HS-27A (cell line): ENCODE results near the gene CGNL1.

Source experiments
- DNase-seq: peaks from one replicate; pipeline ENCODE4 v3.0.0-alpha.2; 2012; ENCODE audit warnings: low read depth, missing footprints

The CGNL1 gene

DNA sequence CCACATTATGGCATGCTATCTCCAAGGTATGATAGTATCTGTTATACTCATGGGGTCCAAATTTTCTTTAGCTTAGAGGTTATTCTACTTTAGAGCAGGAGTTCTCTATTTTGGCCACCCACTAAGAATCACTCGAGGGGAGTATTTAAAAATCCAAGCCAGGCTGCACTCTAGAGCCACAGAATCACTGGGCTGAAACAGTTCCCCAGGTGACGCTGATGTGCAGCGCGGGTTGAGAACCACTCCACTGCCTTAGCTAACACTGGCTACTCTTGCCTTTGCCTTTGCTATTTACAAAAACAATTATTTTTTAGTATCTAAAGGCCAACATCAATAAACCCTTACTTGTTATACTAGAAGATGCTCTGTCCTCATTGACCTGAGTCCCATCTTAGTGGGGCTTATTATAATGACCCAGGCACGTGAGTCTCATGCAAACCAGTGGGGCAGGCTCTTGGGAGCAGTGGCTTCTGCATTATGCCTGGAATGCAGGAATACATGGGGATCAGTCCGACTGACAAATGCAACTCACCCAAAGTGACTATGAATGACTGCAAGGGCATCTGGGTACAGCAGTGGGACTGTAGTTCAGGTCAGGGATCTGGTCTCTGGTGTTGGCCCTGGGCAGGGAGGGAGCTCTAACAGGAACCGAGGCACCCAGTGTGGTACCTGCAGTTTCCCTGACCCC lies 21.7 kb upstream of the CGNL1 start:
- DNase-seq = no peak

GRCh38 chr15:57355259-57355658 lies 21.0 kb upstream of the CGNL1 start:
- DNase-seq = no peak

- no peak for DNase-seq
Measured at GRCh38 chr15:57356178-57356577, 20.1 kb upstream of the CGNL1 start.

- peak; percentile 82 for DNase-seq
Measured at GRCh38 chr15:57356636-57357035, 19.7 kb upstream of the CGNL1 start.

DNA sequence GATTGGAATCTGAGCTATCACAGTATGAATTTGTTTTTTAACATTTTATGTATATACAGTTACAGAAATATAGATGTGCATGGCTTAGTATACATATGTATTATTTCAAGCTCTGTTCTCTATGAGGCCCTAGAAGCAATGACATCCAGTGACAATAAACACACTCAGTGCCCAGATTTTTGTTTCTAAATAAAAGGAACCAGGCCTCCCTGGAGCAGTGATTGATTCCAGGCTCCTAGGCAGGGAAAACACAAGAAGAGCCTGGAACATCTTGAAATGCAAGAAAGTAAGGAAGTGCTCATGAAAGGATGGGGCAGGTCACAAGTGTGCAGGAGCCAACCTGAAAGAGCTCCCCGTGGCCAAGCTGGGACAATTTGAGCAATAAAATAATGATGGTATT lies 18.5 kb upstream of the CGNL1 start:
- DNase-seq = no peak

- DNase-seq = no peak
Measured at GRCh38 chr15:57358571-57358970, 17.7 kb upstream of the CGNL1 start.

GRCh38 chr15:57363661-57364060 lies 12.6 kb upstream of the CGNL1 start:
- no peak for DNase-seq

DNA sequence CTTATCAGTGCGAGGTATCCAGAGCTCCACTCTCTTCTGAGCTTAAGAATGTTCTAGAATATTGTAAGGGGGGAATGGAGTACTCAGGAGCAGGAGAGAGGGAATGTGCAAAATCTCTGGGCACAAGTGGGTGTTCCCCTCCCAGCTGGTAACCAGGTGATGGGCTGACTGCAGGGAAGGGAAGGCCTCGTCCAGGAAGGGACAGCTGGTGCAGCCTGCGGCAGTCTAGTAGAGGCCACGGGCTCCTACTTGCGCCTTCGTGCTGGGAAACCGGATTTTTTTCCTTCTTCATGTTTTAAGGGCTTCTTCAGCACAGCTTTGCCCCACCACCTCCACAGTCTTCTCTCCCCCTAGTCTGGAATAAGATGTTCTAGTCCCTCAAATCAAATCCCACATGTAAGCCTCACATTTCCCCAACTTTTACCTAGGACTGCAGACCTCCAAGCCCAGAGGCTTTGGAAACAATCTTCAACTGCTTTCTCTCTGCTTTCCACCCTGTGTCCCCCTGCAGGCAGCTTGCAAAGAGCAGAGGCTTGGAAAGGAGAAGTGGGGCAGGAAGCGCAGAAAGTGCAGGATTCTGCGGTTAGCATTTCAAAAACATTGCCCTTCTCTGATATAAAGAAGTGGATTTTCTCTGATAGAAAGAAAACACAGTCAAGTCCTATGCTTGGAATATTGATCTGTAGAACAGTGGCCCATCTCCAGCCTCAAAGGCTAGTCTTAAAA lies 11.9 kb upstream of the CGNL1 start:
- DNase-seq = no peak

DNA sequence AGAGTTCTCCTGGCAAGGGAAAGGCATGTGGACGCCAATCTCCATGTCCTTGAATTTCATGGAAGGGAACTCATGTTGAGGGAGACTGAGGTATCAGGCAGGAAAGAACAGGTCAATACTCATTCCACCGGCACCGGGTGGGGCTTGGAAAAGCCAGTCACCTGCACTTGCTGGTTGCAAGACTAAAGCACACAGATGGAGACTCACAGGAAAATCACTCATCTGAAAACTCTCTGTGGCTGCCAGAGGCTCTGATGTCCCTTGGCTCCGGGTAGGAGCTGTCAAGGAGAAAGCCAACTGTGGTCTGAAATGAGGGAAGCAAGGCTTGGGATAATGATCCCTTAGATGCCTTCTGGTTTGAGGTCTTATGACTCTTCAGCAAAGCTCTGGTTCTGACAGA lies 8.7 kb upstream of the CGNL1 start:
- no peak for DNase-seq

DNA sequence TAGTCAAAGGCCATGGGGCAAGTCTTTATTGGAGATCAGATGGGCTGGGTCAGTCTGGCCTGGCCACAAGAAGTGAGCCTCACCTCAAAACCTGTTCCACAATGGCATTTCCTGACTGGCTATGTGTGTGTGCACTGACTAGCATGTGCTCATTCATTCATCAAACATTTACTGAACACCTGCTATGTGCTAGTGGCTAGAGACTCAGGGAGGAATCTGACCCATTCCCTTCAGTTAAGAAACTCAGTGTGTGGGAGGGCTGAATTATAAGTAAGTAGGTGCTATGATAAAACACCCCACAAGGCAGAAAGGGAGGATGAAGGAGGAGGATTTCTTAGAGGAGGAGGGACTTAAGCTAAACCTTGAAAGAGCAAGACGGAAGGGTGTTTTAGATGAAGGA lies 5.4 kb upstream of the CGNL1 start:
- DNase-seq = no peak

- no peak for DNase-seq
Measured at GRCh38 chr15:57373251-57373881, 2.9 kb upstream of the CGNL1 start.

GRCh38 chr15:57373882-57374276 lies 2.4 kb upstream of the CGNL1 start:
- no peak for DNase-seq

GRCh38 chr15:57376696-57377477 lies 582 bp downstream of the CGNL1 start:
- no peak for DNase-seq

- DNase-seq = no peak
Measured at GRCh38 chr15:57377478-57377847, 1.2 kb downstream of the CGNL1 start.

DNA sequence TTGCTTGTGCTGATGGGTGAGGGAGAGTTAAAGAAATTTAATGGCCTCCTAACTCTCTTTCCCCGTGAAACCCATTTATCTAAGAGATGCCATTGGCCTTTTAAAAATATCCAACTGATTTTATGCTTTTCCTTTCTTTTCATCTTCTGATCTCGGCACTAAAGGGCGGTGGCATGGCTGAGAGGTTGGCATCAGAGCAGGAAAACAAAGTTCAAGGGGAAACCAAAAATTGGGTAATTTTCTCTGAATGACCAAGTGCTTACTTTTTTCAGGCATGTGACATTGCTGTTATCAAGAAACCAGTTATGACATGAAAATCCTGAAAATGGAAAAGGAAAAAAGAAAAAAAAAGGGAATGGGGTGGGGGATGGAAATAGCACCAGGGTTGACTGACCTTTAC lies 3.2 kb downstream of the CGNL1 start:
- no peak for DNase-seq

DNA sequence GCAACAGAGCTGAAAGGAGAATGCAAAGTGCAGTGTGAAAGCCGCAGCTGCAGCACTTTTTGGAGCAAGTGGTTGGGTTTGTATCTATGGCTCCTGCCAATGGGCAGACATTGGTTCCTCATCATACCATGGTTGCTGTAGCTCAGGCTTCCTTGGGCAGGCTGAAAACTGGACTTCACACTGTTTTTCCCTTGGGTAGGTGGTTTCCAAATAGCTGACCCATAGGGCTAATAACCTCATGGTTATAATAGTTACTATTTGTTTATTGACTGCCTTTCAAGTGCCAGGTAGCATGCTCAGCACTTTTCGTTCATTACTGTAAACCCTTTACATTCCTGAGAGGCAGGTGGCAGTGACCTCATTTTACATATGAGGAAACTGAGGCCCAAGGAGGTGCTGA lies 4.5 kb downstream of the CGNL1 start:
- DNase-seq = no peak

- no peak for DNase-seq
Measured at GRCh38 chr15:57382215-57382614, 5.9 kb downstream of the CGNL1 start.

DNA sequence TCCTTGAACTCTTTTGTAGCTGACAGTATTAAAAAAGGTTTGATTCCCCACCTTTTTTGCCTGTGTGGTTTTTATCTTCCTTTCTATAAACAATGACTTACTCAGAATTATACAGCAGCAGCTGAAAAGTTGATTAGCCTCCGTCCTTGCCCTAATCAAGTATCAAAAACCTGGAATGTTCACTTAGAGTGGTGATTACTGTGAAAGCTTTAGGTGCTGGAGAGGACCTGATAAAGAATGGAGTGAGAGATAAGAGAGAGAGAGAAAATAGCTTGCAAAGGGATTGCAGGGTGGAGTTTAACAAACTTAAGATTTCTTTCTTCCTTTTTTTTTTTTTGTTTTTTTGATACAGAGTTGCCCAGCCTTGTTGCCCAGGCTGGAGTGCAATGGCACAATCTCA lies 6.7 kb downstream of the CGNL1 start:
- DNase-seq = no peak

GRCh38 chr15:57384024-57384423 lies 7.7 kb downstream of the CGNL1 start:
- no peak for DNase-seq

DNA sequence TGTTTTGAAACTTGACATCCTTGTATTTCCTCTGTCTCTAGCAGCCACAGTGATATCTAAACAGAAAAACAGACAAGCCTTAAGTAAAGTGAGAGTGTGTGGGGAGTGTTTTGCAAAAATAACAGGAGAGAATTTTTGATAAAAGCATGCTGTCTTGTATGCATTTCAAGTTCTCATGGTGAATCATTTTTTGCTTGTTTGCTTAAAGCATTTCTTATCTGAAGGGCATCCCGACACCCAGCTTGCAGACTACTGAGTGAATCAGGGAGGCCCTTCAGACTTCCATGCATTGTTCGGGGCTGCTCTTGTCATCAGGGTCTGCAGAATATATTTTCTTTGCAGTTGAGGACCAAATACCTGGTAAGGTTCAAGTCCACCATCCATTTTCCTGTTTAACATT lies 8.5 kb downstream of the CGNL1 start:
- DNase-seq = peak; percentile 15

GRCh38 chr15:57385923-57386390 lies 9.7 kb downstream of the CGNL1 start:
- no peak for DNase-seq

DNA sequence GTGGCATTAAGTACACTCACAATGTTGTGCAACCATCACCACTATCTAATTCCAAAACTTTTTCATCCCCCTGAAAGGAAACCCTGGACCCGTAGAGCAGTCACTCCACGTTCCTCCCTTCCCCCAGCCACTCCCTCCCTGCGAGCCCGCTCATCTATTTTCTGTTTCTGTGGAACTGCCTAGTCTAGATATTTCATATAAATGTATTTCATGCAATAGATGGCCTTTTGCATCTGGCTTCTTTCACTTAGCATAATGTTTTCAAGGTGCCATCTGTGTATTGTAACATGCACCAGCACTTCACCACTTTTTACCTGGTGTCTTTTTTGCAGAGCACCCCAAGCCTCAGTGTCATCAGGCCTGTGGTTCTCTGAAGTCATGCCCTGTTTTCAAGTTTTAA lies 10.7 kb downstream of the CGNL1 start:
- no peak for DNase-seq
